Panc1 (cell line): ENCODE measurements around the gene CYP2E1.

Source experiments
- CTCF ChIP-seq: fragments of 450-650 bp; IDR thresholded peaks from 2 replicates; pipeline ENCODE4 v1.5.1; 2017; ENCODE audit warnings: mild to moderate bottlenecking
- POLR2AphosphoS5 ChIP-seq: IDR thresholded peaks from 2 replicates; pipeline ENCODE4 v1.6.1; 2012; ENCODE audit warnings: mild to moderate bottlenecking, low read depth, low read length, moderate library complexity
- REST ChIP-seq, 2 experiments: IDR thresholded peaks; 2 replicates each; pipeline ENCODE4 v1.6.1; 2011 to 2012; ENCODE audit warnings: low read depth in 2 of 2, control low read depth in 1 of 2, low read length in 1 of 2, mild to moderate bottlenecking in 1 of 2, moderate library complexity in 1 of 2; ENCODE audit not compliant: insufficient read depth in 1 of 2
- TCF7L2 ChIP-seq: IDR thresholded peaks from 2 replicates; pipeline ENCODE4 v1.6.1; 2011; ENCODE audit warnings: mild to moderate bottlenecking, low read depth, low read length, inconsistent platforms

- TF ChIP-seq POLR2AphosphoS5 (peak; percentile 79), CTCF (peak; percentile 100), TCF7L2 (no peak), REST (IDR thresholded peaks at IDR 0.05; ENCODE audit: insufficient read depth in 1 of 2, low read depth in 2 of 2, low read length in 1 of 2) (no peak)
Measured at GRCh38 chr10:133520193-133520738, 6.9 kb upstream of the CYP2E1 start.
